KOPT-K1 (cell line): Measurements from ENCODE around the gene LARP1.

ENCODE experiments used
- H3K27ac ChIP-seq: fragments of 200-600 bp; sonication (generic); 2 replicates; pipeline ENCODE4 v1.5.1; 2016; ENCODE audit warnings: antibody characterized with exemption, mild to moderate bottlenecking, low read depth, low read length; ENCODE audit not compliant: poor library complexity, severe bottlenecking
- H3K36me3 ChIP-seq: fragments of 200-600 bp; sonication (generic); 2 replicates; pipeline ENCODE4 v1.5.1; 2017; ENCODE audit warnings: antibody characterized with exemption, mild to moderate bottlenecking, low read length, moderate library complexity; ENCODE audit not compliant: insufficient read depth
- H3K9me3 ChIP-seq: fragments of 200-600 bp; sonication (generic); 2 replicates; pipeline ENCODE4 v1.5.1; 2017; ENCODE audit warnings: antibody characterized with exemption, low read length, mild to moderate bottlenecking; ENCODE audit not compliant: insufficient read depth, poor library complexity, severe bottlenecking

Gene LARP1

DNA sequence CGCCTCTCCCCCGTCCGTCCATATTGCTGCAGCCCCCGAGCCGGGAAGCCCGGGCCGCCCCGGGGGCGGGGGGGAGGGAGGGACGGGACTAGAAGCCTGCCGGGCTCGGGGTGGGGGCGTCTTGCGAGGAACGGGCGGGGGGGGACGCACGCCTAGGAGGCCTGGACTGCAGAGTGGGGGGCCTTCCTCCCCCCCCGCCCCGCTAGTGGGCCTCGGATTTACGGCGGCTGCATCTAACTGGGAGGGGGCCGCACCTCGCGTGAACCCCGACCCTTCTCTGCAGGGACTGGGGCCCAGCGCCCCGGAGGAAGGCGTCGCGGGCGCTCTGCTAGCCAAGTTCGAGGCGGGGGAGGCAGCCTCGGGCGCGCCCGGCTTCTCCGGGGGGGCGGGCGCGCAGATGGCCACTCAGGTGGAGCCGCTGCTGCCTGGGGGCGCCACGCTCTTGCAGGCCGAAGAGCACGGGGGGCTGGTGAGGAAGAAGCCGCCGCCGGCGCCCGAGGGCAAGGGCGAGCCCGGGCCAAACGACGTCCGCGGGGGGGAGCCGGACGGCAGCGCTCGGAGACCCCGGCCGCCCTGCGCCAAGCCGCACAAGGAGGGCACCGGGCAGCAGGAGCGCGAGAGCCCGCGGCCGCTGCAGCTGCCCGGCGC lies at the start of gene LARP1:
LARP1 (plus strand) TSS at position 17 of the 648 bp plus-strand sequence; CDS start at position 398, 381 bp downstream.
- Histone ChIP-seq H3K36me3 (peaks cover 12% of the 10 kb centered on the region; the same call in 1 of the 2 replicates), H3K9me3 (no peaks in the 10 kb centered on the region), H3K27ac (peak within 1 kb of the TSS; percentile 94)

- no peak overlapping the region for H3K27ac ChIP-seq
- no peaks in the 10 kb centered on the region for H3K36me3 ChIP-seq
Measured at GRCh38 chr5:154706416-154706815, 48.8 kb upstream of the LARP1 start.

GRCh38 chr5:154707641-154708040 lies 47.5 kb upstream of the LARP1 start:
- no peak overlapping the region for H3K27ac ChIP-seq
- no peaks in the 10 kb centered on the region for H3K36me3 ChIP-seq
- no peaks in the 10 kb centered on the region for H3K9me3 ChIP-seq

More at GRCh38 chr5:154706416-154706815, 48.8 kb upstream of the LARP1 start:
- H3K9me3 ChIP-seq = no peaks in the 10 kb centered on the region

- Histone ChIP-seq H3K36me3 (no peaks in the 10 kb centered on the region), H3K9me3 (no peaks in the 10 kb centered on the region), H3K27ac (no peak overlapping the region)
Measured at GRCh38 chr5:154708207-154708606, 47.0 kb upstream of the LARP1 start.

DNA sequence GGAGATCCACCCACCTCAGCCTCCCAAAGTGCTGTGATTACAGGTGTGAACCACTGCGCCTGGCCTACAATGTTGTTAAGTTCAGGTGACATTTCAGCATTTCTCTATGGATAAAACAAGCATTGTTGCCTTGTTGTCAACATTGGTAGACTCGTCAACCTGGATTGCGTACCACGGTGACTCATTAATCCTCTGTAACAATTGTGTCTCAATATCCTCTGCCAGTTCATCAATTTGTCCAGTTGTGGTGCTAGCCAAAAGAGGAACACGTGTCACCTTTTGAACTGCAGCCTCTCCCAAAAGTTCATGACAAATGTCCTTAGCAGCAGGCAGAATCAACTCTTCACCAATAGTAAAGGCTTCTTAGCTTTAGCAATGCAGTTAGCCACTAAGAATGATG lies 46.3 kb upstream of the LARP1 start:
- no peak overlapping the region for H3K27ac ChIP-seq
- no peaks in the 10 kb centered on the region for H3K36me3 ChIP-seq

GRCh38 chr5:154709368-154710305 lies 45.5 kb upstream of the LARP1 start:
- Histone ChIP-seq H3K36me3 (no peaks in the 10 kb centered on the region), H3K27ac (no peak overlapping the region), H3K9me3 (no peaks in the 10 kb centered on the region)

More for the DNA sequence above, 46.3 kb upstream of the LARP1 start:
- no peaks in the 10 kb centered on the region for H3K9me3 ChIP-seq

DNA sequence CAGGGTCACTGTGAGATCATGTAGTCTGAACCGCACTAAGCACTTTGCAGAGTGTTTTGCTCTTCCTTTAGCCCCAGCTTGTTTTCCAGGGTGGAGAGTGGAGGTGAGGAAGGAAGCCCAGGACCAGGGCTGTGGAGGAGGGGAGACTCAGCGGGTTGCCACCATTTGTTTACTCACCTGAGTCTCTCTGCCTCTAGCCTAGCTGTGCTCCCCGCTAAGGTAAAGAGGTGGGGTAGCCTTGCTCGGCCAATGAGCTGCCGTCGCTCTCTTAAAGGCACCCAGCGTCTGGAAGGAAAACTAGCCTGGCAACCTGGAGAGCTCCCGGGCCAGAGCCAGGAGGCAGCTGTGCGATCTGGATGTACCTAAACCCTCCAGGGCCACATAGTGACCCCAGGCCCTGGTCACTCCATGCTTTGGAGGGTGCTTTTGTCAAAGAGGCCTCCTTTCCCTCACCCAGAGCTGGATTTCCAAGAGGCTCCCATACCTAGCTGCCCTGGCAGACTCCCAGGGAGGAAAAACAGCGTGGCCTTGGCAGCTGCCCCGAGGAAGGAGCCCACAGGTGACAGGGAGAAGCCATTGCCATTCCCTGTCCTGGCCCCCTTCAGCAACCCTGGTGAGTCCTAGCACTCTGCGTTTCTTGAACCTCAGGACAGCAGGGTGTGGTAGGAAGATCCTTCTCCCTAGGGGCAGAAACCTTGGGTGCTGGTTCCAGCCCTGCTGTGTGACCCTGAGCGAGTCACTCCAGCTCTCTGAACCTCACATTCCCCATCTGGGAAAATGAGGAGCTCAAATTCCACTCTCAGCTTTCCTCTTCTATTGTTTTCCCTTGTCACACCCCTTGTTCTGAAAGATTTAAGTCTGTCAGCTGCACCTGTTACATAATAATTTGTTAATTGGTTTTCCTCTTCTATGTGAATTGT lies 42.4 kb upstream of the LARP1 start:
- H3K9me3 ChIP-seq = no peaks in the 10 kb centered on the region

GRCh38 chr5:154713615-154714125 lies 41.5 kb upstream of the LARP1 start:
- Histone ChIP-seq H3K36me3 (no peaks in the 10 kb centered on the region), H3K9me3 (no peaks in the 10 kb centered on the region), H3K27ac (no peak overlapping the region)

More for the DNA sequence above, 42.4 kb upstream of the LARP1 start:
- Histone ChIP-seq H3K27ac (no peak overlapping the region), H3K36me3 (no peaks in the 10 kb centered on the region)

DNA sequence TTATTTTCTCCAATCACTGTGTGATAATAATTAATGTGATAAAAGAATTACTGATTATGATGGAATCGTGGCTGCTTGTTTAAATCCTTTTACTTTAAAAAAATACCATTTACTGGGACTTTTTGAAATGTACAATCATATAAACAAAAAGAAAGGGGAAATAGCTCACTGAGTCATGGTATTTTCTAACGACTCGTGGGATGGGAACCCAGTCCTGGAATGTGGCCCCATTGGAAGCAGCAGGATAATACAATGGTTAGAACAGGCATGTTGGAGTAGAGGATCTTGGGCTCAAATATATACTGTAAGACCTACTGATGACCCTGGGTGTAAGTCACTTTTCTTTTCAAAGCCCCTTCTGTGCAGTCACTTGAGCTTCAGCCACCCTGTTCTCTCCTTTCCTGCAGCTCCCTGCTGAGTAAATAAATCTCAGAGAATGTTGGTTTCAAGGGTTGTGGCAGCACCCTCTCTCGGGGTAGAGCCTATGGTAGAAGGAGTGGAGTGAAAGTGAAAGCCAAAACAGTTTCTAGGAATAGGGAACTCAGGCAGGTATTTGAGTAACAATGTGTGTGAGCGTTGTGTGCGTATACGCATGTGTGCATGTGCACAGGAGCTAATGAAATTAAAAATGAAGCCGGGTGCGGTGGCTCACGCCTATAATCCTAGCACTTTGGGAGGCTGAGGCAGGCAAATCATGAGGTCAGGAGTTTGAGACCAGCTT lies 40.8 kb upstream of the LARP1 start:
- Histone ChIP-seq H3K27ac (no peak overlapping the region), H3K9me3 (no peaks in the 10 kb centered on the region), H3K36me3 (no peaks in the 10 kb centered on the region)

- Histone ChIP-seq H3K27ac (no peak overlapping the region), H3K36me3 (no peaks in the 10 kb centered on the region), H3K9me3 (no peaks in the 10 kb centered on the region)
Measured at GRCh38 chr5:154721481-154722058, 33.6 kb upstream of the LARP1 start.

- Histone ChIP-seq H3K9me3 (no peaks in the 10 kb centered on the region), H3K27ac (no peak overlapping the region), H3K36me3 (no peaks in the 10 kb centered on the region)
Measured at GRCh38 chr5:154722097-154722496, 33.1 kb upstream of the LARP1 start.

- Histone ChIP-seq H3K27ac (no peak overlapping the region), H3K36me3 (no peaks in the 10 kb centered on the region), H3K9me3 (no peaks in the 10 kb centered on the region)
Measured at GRCh38 chr5:154722936-154723335, 32.2 kb upstream of the LARP1 start.

DNA sequence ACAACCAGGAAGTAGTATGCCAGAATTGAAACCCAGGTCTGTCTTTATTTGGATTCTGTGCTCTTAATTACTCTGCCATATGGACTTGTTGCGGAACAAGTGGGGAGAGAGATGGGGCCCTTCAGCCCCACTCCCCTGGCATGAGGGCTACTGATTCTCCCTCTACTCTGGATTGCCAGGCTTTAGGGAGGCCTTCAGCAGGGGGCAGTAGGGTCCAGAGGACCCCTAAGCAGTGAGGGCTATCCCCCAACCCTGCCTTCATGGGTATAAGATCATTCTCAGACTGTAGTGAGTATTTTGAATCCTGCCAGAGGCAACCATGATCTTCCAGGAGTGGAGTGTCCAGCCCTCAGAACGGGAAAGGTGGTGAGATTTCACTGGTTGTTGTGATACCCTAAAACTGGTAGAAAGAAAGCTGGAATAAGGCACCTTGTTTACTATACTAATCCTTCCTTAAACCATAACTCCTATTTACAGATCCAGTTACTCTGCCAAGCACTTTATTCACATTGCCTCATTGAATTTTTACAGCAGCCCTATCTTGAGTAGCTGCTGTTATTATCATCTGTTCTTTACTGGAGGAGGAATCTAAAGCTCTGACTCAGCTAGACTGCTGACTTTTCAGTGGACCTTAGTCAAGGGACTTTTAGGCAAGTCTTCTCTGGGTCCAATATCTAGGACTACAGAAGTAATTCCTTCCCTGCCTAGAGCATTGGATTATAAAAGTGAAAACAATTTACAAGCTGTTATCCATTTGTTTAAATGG lies 31.3 kb upstream of the LARP1 start:
- no peaks in the 10 kb centered on the region for H3K9me3 ChIP-seq
- no peaks in the 10 kb centered on the region for H3K36me3 ChIP-seq
- H3K27ac ChIP-seq = no peak overlapping the region
